ENCODE data around the gene IGSF21.

Gene IGSF21

DNA sequence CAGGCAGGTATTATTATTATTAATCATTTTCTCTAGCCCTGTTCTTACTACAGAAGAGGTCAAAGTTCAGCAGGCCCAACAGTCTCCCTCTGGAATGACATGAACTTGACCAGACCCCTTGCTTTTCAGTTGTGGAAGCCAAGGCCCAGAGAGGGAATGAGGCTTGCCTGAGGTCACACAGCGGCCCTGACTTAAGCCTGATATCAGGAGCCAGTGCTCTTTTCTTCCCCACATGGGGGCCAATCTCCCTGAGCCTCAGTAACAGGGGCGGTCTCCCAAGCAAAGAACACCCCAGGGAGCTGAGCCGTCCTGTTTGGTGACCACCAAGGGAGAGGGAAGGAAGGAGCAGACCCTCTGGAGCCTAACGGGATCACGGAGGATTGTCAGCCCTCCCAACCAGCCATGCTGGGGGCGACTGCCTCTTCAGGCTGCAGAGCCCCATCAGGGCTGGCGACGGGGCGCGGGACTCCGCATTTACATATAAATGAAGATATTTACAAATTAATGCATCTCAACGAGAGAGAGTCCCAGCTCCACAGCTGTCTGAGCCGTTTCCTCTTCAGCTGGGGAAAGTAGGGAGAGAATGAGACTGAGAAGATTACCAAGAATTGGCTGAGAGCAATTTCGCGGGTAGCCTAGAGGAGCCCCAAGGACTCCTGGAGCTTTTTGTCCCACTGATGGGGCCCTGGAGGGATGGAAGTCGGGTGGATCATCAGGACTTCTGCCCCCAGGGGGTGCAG lies 187.0 kb downstream of the IGSF21 start:
- DNase-seq (ENCODE audit: low read depth, low spot score), result no peak

- no peak for DNase-seq (ENCODE audit: low read depth, low spot score)
Observed at GRCh38 chr1:18297896-18298648, 190.5 kb downstream of the IGSF21 start.

GRCh38 chr1:18299441-18300338 lies 192.1 kb downstream of the IGSF21 start:
- peak; percentile 4 for DNase-seq (ENCODE audit: low read depth, low spot score)

GRCh38 chr1:18300376-18300775 lies 192.8 kb downstream of the IGSF21 start:
- DNase-seq (ENCODE audit: low read depth, low spot score), result no peak

- DNase-seq (ENCODE audit: low read depth, low spot score), result no peak
Observed at GRCh38 chr1:18302788-18303413, 195.3 kb downstream of the IGSF21 start.

DNA sequence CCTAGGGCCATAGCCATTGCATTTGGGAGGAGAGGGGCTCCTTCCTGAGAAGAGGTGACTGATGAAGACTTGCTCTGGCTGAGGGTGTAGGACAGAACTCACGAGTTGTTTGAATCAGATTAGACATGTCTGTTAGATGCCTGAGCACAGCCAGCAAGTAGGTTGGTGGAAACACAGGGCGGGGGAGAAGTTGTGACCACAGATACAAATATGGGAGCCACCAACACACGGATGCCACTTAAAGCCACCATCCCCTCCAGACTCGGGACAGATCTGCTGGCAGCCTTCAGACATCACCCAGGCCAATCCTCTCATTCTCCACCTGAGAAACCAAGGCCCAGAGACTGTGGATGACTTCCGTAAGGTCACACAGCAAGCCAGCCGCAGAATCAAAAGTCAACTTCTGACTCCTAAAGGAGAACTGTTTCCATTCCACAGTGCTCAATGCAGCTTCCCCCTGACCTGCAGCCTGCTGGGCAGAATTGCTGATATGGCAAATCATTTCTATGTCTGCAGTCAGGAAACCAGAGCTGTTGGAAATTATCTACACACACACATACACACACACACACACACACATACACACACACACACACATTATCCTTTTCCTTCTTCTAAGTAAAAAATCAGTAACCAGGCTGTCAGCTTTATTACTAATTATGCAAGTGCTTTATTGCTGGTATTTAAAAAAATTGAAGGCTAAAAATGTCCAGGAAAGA lies 196.7 kb downstream of the IGSF21 start:
- DNase-seq (ENCODE audit: low read depth, low spot score), result no peak

GRCh38 chr1:18305182-18305795 lies 197.7 kb downstream of the IGSF21 start:
- no peak for DNase-seq (ENCODE audit: low read depth, low spot score)

GRCh38 chr1:18307329-18307898 lies 199.8 kb downstream of the IGSF21 start:
- DNase-seq (ENCODE audit: low read depth, low spot score), result no peak

GRCh38 chr1:18309552-18310155 lies 202.1 kb downstream of the IGSF21 start:
- no peak for DNase-seq (ENCODE audit: low read depth, low spot score)

DNA sequence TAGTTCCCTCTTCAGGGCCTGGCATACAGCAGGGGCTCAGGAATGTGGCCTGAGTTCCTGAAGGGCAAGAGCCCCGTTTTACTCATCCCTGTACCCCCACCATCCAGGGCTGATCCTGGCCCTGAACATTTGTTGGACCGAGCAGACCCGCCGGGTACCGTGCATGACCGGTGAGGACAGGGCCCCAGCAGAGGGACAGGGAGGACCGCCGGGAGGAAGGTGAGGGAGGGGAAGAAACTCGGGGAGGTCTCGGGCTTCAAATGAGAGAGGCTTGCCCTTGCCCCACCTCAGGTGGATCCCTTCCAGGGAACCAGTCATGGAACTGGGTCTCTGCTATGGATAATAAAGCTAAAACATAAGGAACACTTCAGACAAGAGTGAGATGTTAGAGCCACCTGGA lies 205.4 kb downstream of the IGSF21 start:
- no peak for DNase-seq (ENCODE audit: low read depth, low spot score)

- DNase-seq (ENCODE audit: low read depth, low spot score), result no peak
Observed at GRCh38 chr1:18313523-18313922, 205.9 kb downstream of the IGSF21 start.

DNA sequence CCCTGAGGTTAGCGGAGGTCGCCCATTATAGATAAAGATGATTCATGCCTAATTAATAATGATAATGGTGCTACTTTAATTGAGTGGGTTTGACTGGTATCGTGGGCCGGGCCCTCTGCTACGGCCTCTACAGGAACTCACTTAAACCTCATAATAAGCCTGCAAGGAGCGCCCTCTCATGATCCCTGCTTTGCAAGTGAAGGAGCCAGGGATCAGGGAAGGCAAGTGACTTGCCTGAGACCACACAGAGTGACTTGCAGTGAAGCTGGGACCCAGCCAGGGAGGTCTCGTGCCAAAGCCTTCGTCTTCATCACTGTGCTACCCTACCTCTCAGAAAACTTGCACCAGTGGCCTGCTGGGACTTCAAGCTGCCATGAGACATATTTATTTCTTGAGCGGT lies 206.8 kb downstream of the IGSF21 start:
- no peak for DNase-seq (ENCODE audit: low read depth, low spot score)

DNA sequence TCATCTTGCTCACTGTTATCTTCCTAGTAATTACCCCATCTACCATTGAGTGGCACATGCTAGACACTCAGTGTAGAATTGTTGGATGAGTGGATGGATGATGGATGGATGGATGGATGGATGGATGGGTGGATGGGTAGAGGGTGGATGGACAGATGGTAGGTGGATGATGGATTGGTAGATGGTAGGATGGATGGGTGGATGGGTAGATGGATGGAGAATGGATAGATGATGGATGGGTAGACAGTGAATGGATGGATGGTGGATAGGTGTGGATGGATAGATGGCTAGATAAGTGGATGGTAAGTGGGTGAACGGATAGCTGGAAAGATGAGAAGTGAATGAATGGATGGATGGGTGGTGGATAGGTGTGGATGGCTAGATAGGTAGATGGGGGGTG lies 207.9 kb downstream of the IGSF21 start:
- no peak for DNase-seq (ENCODE audit: low read depth, low spot score)

DNA sequence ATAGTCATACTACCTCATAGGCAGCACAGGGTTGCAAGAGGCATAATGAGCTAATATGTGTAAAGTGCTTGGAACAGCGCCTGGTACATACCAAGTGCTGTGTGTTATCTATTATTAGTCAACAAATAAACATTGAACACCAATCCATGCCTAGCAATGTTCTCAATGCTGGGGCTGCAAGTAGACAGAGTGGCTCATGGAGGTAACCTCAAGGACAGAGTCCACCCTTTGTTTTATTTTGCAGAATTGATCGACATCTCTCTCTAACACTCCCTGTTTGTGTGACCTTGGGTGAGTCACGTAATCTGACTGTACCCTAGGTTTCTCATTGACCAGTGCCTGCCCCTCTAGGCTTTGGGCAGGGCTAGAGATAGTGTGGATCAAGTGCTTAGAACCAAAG lies 209.2 kb downstream of the IGSF21 start:
- no peak for DNase-seq (ENCODE audit: low read depth, low spot score)

DNA sequence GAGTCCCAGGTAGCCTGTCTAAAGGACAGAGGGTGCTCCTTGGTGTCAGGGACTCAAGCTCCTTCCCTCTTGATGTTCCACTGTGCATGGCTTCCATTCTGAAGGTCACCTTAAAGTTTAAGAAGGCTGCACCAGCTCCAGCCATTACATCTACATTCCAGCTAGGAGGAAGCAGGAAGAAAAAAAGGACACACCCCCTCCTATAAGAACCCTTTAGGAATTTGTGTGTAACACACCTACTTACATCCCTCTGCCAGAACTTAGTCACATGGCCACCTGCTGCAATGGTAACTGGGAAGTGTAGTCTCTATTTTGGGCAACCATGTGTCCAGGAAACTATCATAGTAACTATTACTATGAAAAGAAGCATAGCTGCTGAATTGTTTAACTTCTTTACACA lies 211.5 kb downstream of the IGSF21 start:
- DNase-seq (ENCODE audit: low read depth, low spot score), result no peak

DNA sequence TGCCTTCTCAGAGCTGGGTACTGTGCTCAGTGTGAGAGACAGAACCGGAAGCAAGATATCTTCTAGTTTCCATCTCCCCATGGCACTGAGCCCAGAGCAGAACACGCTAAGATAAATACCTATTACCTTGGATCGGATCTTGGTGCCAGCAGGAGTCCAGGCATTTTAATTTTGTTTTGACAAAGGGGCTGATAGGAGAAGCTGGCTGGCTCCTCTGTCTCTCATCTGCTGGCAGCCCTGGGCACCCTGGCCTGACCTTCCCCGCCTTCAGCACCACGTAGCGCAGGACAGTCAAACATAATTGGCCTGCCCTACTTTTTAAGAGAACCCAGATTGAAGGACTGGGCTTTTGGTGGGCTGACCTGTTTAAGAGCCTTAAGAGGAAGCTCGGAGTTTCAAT lies 212.5 kb downstream of the IGSF21 start:
- no peak for DNase-seq (ENCODE audit: low read depth, low spot score)

GRCh38 chr1:18322368-18323032 lies 214.9 kb downstream of the IGSF21 start:
- no peak for DNase-seq (ENCODE audit: low read depth, low spot score)

- DNase-seq (ENCODE audit: low read depth, low spot score), result no peak
Observed at GRCh38 chr1:18323259-18323658, 215.7 kb downstream of the IGSF21 start.

GRCh38 chr1:18324246-18324645 lies 216.6 kb downstream of the IGSF21 start:
- DNase-seq (ENCODE audit: low read depth, low spot score), result no peak
